GM12874 (cell line): ENCODE data around the gene IGF1R.

Experiments used
- CTCF ChIP-seq: IDR thresholded peaks from 2 replicates; pipeline ENCODE4 v1.5.1; 2011; ENCODE audit warnings: low read depth, mild to moderate bottlenecking, control low read depth, low read length, moderate library complexity; ENCODE audit not compliant: insufficient read depth

IGF1R gene

GRCh38 chr15:98764291-98764690 lies 116.0 kb downstream of the IGF1R start:
- TF ChIP-seq CTCF, result no peak

GRCh38 chr15:98765610-98766009 lies 117.3 kb downstream of the IGF1R start:
- no peak for TF ChIP-seq CTCF

GRCh38 chr15:98767692-98768091 lies 119.4 kb downstream of the IGF1R start:
- no peak for TF ChIP-seq CTCF

GRCh38 chr15:98769867-98770266 lies 121.5 kb downstream of the IGF1R start:
- TF ChIP-seq CTCF, result no peak

- TF ChIP-seq CTCF, result no peak
Measured at GRCh38 chr15:98770984-98771383, 122.6 kb downstream of the IGF1R start.

GRCh38 chr15:98771541-98771940 lies 123.2 kb downstream of the IGF1R start:
- no peak for TF ChIP-seq CTCF

GRCh38 chr15:98772895-98773294 lies 124.6 kb downstream of the IGF1R start:
- TF ChIP-seq CTCF, result no peak

- no peak for TF ChIP-seq CTCF
Measured at GRCh38 chr15:98773616-98774015, 125.3 kb downstream of the IGF1R start.
